Activated naive CD4-positive, alpha-beta T cell treated with Interleukin-2 at 50 U/mL for 16 hours (primary cell): Measurements from ENCODE around the gene HPX.
A peak's percentile ranks its signal among the peaks of the same experiment; 100 is the strongest.
"Not testable (repeated sequence)": the region's sequence is repeated elsewhere in the genome, so short reads cannot be mapped to it uniquely, and the experiment has no call there.

Source experiments
- DNase-seq: peaks from one replicate; pipeline ENCODE4 v3.0.0-alpha.2; 2020

HPX gene

DNA sequence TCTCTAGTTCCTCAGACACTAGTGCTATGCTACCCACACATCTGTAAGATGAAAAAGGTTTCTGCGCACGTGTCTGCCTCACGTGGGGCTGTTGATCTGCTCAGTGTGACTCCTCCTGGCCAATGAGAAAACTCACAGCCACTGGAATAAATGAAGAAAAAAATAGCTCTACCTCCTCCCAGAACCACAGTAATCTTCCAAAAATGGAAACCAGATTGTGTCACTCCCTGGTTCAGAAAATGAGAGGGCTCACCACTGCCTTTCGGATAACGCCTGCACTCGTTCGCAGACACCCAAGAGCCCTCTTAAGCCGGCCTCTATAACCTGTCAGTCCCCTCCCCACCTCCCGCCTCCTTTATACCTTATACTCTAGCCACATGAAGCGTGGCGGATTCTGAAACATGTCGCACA is 27.0 kb downstream of the HPX start:
- peak; percentile 55 for DNase-seq

- DNase-seq = no peak
Measured at GRCh38 chr11:6411594-6412031, 29.2 kb downstream of the HPX start.

DNA sequence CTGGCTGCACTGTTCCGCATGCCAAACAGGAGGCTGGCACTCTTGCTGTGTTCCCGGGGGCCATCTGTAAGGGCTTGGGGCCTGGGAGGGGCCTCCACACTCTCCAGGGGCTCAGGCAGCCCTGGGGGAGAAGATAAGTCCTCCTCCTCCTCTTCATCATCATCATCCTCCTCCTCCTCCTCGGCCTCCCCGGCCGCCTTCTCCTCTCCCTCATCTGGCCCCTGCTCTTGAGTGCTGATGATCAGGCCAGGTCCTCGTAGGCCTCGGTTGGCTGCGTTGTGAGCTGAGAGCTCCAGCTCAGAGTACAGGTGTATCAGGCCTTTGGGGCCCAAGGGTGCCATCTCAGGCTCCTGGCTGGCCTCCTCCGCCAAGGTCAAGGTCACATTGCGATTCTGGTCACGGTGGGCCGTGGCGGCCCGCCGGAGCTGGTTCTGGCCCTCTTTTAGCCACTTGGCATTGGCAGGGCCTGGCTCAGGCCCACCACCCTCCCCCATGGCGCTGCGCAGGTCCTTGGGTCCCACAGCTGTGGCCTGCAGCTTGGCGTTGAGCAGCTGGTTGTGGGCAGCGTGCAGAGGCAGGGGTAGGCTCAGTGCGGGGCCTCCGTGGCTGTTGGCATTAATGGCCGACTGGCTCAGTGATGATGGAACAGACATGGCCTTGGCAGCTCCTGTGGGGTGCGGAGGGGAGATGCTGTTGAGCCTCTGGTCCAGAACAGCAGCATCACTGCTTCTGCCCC is 29.9 kb downstream of the HPX start:
- no peak for DNase-seq

DNA sequence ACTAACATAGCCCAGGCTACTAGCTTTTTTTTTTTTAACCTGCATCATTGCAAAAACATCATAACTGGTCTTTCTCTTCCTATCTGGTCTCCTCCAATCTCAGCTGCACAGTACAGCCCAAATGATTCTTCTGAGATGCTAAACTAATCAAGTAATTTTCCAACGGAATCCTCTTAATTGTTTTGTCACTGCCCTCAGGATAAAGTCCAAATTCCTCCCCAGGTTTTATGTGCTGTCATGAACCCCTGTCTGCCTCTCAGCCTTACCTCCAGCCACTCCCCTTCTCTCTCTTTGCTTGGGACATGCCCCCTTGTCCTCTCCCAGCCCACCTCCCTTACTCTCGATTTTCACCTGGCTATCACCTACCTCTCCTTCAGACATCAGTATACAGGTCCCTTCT is 34.4 kb downstream of the HPX start:
- no peak for DNase-seq

- no peak for DNase-seq
Measured at GRCh38 chr11:6405846-6406245, 34.9 kb downstream of the HPX start.

GRCh38 chr11:6405052-6405667 is 35.6 kb downstream of the HPX start:
- no peak for DNase-seq

DNA sequence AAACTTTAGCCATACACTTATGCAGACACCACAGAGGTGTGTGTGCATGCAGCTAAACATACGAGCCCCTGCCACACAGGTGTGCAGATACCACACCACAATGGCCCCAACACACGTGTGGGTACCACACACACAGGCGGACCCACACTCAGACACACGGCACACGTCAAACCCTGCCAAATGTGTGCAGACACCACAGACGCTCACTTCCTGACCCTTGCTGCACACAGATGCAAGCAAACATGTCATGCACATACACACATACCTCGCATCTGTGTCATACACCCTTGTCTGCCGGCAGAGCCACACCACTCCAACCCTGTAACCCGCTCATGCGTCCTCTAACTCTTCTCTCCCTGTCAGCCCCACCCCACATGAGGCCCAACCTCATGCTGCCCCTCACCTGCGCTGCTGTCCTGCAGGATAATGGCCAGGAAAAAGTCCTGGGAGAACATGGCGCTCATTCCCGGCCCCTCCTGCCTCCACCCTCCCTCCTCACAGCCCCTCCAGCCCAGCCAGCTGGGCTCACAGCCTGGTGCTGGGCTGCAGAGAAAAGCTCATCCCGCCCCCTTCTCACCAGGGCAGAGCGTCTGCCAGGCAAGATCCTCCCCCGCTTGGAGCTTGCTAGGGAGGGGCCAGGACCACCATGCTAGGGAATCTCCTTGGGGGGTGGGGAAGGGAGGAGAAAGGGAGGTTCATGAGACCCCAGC is 36.3 kb downstream of the HPX start:
- DNase-seq = no peak

GRCh38 chr11:6403539-6403938 is 37.2 kb downstream of the HPX start:
- no peak for DNase-seq

GRCh38 chr11:6402561-6402981 is 38.2 kb downstream of the HPX start:
- DNase-seq = peak; percentile 53

- no peak for DNase-seq
Measured at GRCh38 chr11:6402061-6402470, 38.7 kb downstream of the HPX start.

- no peak for DNase-seq
Measured at GRCh38 chr11:6401464-6401863, 39.3 kb downstream of the HPX start.

DNA sequence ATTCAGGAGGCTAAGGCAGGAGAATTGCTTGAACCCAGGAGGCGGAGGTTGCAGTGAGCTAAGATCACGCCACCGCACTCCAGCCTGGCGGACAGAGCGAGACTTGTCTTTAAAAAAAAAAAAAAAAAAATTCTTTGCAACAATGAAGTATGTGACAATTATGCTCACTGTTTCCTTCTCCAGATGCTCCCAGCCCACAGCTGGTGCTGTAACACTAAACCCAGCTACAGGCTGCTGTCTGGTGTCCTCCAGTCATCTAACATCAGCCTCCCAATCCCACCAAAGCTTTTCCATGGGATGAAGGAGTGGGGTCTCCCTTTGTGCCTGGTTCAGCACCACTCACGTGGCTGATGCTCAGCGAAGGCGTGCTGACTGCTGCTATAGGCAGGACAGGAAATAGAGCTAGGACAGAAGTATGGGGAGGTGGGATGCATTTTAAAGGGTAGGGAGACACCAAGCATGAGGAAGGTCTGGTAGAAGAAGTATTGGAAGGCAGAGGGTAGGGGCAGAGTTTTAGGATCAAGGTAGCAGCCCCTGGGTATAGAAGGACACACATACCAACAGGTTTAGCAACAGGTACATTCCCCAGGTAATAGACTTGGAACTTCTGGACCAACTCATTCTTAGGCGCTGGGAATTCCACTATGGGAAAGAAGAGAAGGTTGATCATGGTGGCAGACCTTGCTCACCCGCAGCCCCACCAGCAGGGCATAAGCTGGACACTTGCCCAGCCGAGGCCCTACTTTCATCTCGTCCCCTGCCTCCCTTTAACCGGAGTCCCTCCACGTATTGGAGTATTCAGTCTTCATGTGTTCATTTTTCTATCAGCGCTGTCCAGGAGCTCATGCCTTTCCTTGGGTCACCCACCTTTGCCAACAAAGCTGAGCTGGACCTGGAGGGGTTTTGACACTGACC is 40.1 kb downstream of the HPX start:
- DNase-seq = no peak

DNA sequence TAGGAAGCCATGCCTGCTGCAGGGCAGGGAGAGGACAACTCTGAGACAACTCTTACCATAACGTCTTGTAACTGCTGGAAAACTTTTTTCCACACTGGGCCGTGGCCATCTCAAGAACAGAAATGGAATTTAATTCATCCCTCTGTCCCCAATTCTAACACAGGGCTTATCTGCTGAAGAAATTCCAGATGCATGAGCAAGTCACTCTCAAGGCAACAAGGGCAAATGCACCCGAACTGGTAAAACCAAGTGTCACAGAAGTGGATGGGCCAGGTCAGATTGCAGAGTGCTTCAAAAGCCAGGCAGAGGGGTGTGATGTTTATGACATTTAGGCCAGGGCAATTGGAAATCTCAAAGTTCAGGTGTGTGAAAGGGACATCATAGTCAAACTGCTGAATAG is 43.2 kb downstream of the HPX start:
- DNase-seq = no peak

- no peak for DNase-seq
Measured at GRCh38 chr11:6397156-6397555, 43.6 kb downstream of the HPX start.

DNA sequence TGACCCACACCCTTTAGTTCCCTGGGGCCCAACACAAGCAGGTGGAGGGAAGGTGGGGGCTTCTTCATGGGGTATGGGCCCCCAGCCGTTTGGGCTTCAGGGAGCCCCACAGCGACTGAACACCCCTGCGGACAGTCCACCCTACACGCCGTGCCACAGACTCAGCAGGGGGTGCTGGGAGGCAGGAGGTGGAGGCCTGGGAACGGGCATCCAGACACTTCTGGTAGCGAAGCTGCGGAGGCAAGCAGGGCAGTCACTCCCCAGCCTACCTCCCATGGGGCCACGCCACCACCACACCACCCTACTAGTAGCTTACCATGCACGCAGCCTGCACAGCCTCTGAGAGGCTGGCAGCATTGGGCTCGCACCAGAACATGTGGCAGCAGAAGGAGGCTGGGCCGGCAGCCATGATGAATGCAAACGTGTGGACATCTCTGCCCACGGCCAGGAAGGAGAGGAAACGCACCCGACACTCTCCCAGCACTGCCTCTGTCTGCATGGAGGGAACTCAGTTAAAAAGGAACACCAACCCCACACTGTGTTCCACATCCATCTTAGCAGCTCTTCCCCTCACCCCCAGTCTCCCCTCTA is 45.2 kb downstream of the HPX start:
- no peak for DNase-seq

- no peak for DNase-seq
Measured at GRCh38 chr11:6393989-6394670, 46.7 kb downstream of the HPX start.

DNA sequence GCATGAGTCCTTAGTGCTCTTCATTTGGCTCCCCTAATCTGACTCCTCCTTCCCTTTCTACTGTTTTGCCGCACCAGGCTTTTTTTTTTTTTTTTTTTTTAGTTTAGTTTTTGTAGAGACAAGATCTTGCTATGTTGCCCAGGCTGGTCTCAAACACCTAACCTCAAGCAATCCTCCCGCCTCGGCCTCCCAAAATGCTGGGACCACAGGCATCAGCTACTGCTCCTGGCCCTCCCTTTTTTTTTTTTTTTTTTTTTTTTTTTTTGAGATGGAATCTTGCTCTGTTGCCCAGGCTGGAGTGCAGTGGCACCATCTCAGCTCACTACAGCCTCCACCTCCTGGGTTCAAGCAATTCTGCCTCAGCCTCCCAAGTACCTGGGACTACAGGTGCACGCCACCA is 48.5 kb downstream of the HPX start:
- DNase-seq = not testable (repeated sequence)

GRCh38 chr11:6391537-6392134 is 49.2 kb downstream of the HPX start:
- no peak for DNase-seq

- no peak for DNase-seq
Measured at GRCh38 chr11:6390718-6391469, 49.9 kb downstream of the HPX start.

DNA sequence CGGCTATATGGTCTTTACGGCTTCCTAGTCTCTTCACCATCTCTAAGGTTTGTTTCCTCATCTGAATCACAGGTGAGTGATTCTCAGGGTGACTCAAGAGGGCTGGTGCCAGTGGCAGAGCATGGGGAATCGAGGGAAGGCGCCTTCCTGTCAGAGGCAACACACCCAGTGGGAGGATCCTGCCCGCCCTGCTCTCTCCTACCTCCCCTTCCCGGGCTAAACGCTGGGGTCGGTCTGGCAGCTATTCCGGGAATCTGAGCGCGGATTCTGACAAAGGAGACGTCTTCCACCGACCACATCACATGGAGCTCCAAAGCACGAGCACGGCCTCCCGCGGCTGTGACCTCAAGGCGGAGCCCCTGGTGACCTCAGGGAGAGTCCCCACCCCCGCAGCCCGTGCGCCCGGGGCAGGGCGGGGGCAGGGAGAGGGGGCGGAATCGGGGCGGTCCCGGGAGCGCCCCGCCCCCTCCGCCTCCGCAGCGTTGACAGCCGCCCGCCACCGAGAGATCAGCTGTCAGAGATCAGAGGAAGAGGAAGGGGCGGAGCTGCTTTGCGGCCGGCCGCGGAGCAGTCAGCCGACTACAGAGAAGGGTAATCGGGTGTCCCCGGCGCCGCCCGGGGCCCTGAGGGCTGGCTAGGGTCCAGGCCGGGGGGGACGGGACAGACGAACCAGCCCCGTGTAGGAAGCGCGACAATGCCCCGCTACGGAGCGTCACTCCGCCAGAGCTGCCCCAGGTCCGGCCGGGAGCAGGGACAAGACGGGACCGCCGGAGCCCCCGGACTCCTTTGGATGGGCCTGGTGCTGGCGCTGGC is 50.7 kb downstream of the HPX start, which contains the start of gene SMPD1:
TSS of gene SMPD1 (plus strand) at position 570 of the 813 bp plus-strand sequence. CDS start at position 695, 125 bp downstream.
- DNase-seq = peak; percentile 93
